HG03354 (cell line): ENCODE measurements around the gene FIZ1.

Experiments
- ATAC-seq: cut with Tn5 transposase; IDR thresholded peaks from one replicate; pipeline ENCODE4 v1.9.1; 2021; ENCODE audit warnings: mild to moderate bottlenecking; ENCODE audit not compliant: unreplicated experiment, poor library complexity, severe bottlenecking

Gene FIZ1

GRCh38 chr19:55636723-55637122, 37.4 kb upstream of the FIZ1 start:
- ATAC-seq = no peak

- ATAC-seq = no peak
Measured at GRCh38 chr19:55635856-55636440, 36.6 kb upstream of the FIZ1 start.

GRCh38 chr19:55635334-55635717, 36.0 kb upstream of the FIZ1 start:
- ATAC-seq = no peak

GRCh38 chr19:55633861-55634260, 34.5 kb upstream of the FIZ1 start:
- ATAC-seq = no peak

- ATAC-seq = no peak
Measured at GRCh38 chr19:55632463-55632834, 33.1 kb upstream of the FIZ1 start.

- ATAC-seq = no peak
Measured at GRCh38 chr19:55626350-55626749, 27.0 kb upstream of the FIZ1 start.

- no peak for ATAC-seq
Measured at GRCh38 chr19:55625004-55625326, 25.6 kb upstream of the FIZ1 start.

- peak; percentile 64 for ATAC-seq
Measured at GRCh38 chr19:55624109-55625003, 25.0 kb upstream of the FIZ1 start, which contains the start of gene ZNF784. Gene ZNF784 (minus strand): TSS chr19:55624566. CDS start chr19:55624561, 5 bp downstream.

GRCh38 chr19:55623561-55623960, 24.2 kb upstream of the FIZ1 start:
- no peak for ATAC-seq

- ATAC-seq = no peak
Measured at GRCh38 chr19:55623130-55623529, 23.8 kb upstream of the FIZ1 start.

GRCh38 chr19:55622242-55622969, 23.1 kb upstream of the FIZ1 start:
- ATAC-seq = no peak

GRCh38 chr19:55621673-55622231, 22.4 kb upstream of the FIZ1 start:
- no peak for ATAC-seq

- no peak for ATAC-seq
Measured at GRCh38 chr19:55621205-55621672, 21.9 kb upstream of the FIZ1 start.

- ATAC-seq = no peak
Measured at GRCh38 chr19:55620410-55621204, 21.3 kb upstream of the FIZ1 start.

GRCh38 chr19:55619286-55619685, 20.0 kb upstream of the FIZ1 start:
- ATAC-seq = no peak

GRCh38 chr19:55618426-55618825, 19.1 kb upstream of the FIZ1 start:
- ATAC-seq = no peak

GRCh38 chr19:55617426-55617825, 18.1 kb upstream of the FIZ1 start:
- ATAC-seq = no peak

- ATAC-seq = no peak
Measured at GRCh38 chr19:55616395-55616875, 17.1 kb upstream of the FIZ1 start.
